K562 (cell line): ENCODE data around the gene DUSP10. TPM values are rescaled to one million over a fixed set of nuclear protein-coding genes. Genes with fewer than 3 reads are reported as not detected.
A peak's percentile ranks its signal among the peaks of the same experiment; 100 is the strongest.

Experiments
- CEBPG ChIP-seq, 3 experiments: fragments of 200-800 bp in 1 of 3; sonication (Bioruptor generic) in 1 of 3; sonication (generic) in 1 of 3; formaldehyde crosslinking in 1 of 3; IDR thresholded peaks in 2 of 3; conservative IDR thresholded peaks in 1 of 3; 2 replicates each; pipeline versions ENCODE4 v1.6.1 to v1.8.0; 2016 to 2022; ENCODE audit warnings: missing compliant biosample characterization in 2 of 3, missing genetic modification characterization in 2 of 3, mild to moderate bottlenecking in 1 of 3, missing genetic modification reagents in 1 of 3
- DIDO1 ChIP-seq: fragments of 450-650 bp; IDR thresholded peaks from 2 replicates; pipeline ENCODE4 v1.6.1; 2016; ENCODE audit warnings: low read depth, missing biosample characterization, missing genetic modification characterization
- NR2C2 ChIP-seq, 2 experiments: fragments of 200-800 bp in 1 of 2; sonication (Bioruptor generic) in 1 of 2; sonication (generic) in 1 of 2; formaldehyde crosslinking in 1 of 2; IDR thresholded peaks; 2 replicates each; pipeline versions ENCODE4 v1.6.1 to v1.8.0; 2016 to 2022; ENCODE audit warnings: mild to moderate bottlenecking in 1 of 2, missing compliant biosample characterization in 1 of 2, missing genetic modification characterization in 1 of 2, missing genetic modification reagents in 1 of 2
- POLR3A ChIP-seq: IDR thresholded peaks from 2 replicates; pipeline ENCODE4 v1.6.1; 2011; ENCODE audit warnings: borderline replicate concordance, mild to moderate bottlenecking, moderate library complexity; ENCODE audit not compliant: insufficient read length, insufficient read depth; ENCODE audit errors: extremely low read depth
- SMAD4 ChIP-seq: fragments of 250-450 bp; sonication (Bioruptor Pico); conservative IDR thresholded peaks from 2 replicates; pipeline ENCODE4 v1.8.0; 2021; ENCODE audit warnings: inconsistent platforms, mild to moderate bottlenecking, moderate library complexity
- ZNF197 ChIP-seq: fragments of 200-800 bp; sonication (Bioruptor generic); IDR thresholded peaks from 2 replicates; pipeline ENCODE4 v1.6.1; 2016; ENCODE audit warnings: low read depth, missing genetic modification characterization, missing compliant biosample characterization
- ZNF699 ChIP-seq: fragments of 250-450 bp; sonication (Bioruptor Pico); IDR thresholded peaks from 2 replicates; pipeline ENCODE4 v1.8.0; 2021; ENCODE audit warnings: mild to moderate bottlenecking, moderate library complexity; ENCODE audit not compliant: insufficient replicate concordance
- ZNF778 ChIP-seq: fragments of 450-650 bp; formaldehyde crosslinking; IDR thresholded peaks from 2 replicates; pipeline ENCODE4 v1.4.0; 2020; ENCODE audit warnings: mild to moderate bottlenecking, moderate library complexity
- ZSCAN32 ChIP-seq: fragments of 450-650 bp; formaldehyde crosslinking; IDR thresholded peaks from 2 replicates; pipeline ENCODE4 v1.4.0; 2020; ENCODE audit warnings: mild to moderate bottlenecking, moderate library complexity
- polyA plus RNA-seq, 8 experiments: library from polyadenylated mRNA; depleted of rRNA in 4 of 8; stranded (reverse) in 5 of 8; unstranded in 3 of 8; fragments of >200 nt; fragmentation: Nextera tagmentation in 2 of 8; fragmentation: Illumina TruSeq in 1 of 8; extraction: Ambion mirVana in 2 of 8; extraction: Trizol in 1 of 8; gene quantifications; 2 replicates each; pipeline versions ENCODE4 v1.2.1 to v1.2.3, GENCODE V29; 2011 to 2014; ENCODE audit warnings: inconsistent platforms in 1 of 8, missing spikeins in 1 of 8
- total RNA-seq, 7 experiments: library from RNA; depleted of rRNA in 6 of 7; stranded (reverse); fragments of >200 nt in 6 of 7; fragmentation: Illumina TruSeq in 2 of 7; extraction: Trizol in 2 of 7; gene quantifications; 2 replicates each; pipeline versions ENCODE4 v1.2.1 to v1.2.3, GENCODE V29; 2011 to 2021; ENCODE audit warnings: low replicate concordance in 1 of 7
- TF ChIP-seq, protein P1 (sequence below): fragments of 250-450 bp; sonication (Bioruptor Pico); IDR thresholded peaks from 2 replicates; pipeline ENCODE4 v1.5.0; 2020; ENCODE audit warnings: mild to moderate bottlenecking
- TF ChIP-seq, protein P2 (sequence below): fragments of 250-450 bp; sonication (Bioruptor Pico); IDR thresholded peaks from 2 replicates; pipeline ENCODE4 v1.5.0; 2022; ENCODE audit warnings: mild to moderate bottlenecking
- TF ChIP-seq, protein P3 (sequence below): IDR thresholded peaks from 2 replicates; pipeline ENCODE4 v1.6.1; 2011; ENCODE audit warnings: borderline replicate concordance, low read depth, mild to moderate bottlenecking, moderate library complexity, low read length; ENCODE audit not compliant: insufficient read depth, poor library complexity, severe bottlenecking
- TF ChIP-seq, protein P4 (sequence below): fragments of 450-650 bp; IDR thresholded peaks from 2 replicates; pipeline ENCODE4 v1.6.1; 2014; ENCODE audit warnings: low read depth, mild to moderate bottlenecking, moderate library complexity, borderline replicate concordance
- TF ChIP-seq, protein P5 (sequence below), 2 experiments: fragments of 450-650 bp in 1 of 2; sonication (generic) in 1 of 2; formaldehyde crosslinking in 1 of 2; IDR thresholded peaks in 1 of 2; conservative IDR thresholded peaks in 1 of 2; 2 replicates each; pipeline versions ENCODE4 v1.6.1 to v1.8.1; 2016 to 2023; ENCODE audit warnings: mild to moderate bottlenecking in 2 of 2, moderate library complexity in 2 of 2, inconsistent platforms in 1 of 2, missing genetic modification reagents in 1 of 2

DUSP10 gene
- total and polyA plus RNA-seq, 9 of the 15 experiments (the other 6 are each of a cell fraction or from before 2014, with no cell fraction given): 1.7 to 8.3 (median 6.1) TPM

DNA sequence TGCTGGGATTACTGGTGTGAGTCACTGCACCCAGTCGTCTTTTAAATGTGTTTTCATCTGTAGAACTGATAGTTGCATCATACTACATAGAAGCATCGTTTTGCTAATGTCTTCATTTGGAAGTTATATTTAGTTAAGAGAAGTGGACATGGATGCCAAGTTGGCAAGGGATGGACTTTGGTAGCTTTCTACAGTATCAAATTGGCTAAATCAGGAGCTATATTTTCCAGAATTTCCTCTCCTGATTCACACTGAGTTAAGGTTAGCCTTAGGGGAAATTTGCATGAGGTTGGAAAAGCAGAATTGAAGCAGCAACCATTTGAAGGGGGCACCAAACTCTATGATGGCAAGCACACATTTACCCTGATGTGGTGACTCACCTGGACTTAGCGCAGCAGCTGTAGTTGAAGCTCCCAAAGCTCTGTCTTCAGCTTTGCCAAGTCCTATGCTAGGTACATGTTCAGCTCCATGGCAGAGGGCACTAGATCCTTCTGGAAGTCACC, 43.9 kb downstream of the DUSP10 start (continued):
- TF ChIP-seq, protein P1, sequence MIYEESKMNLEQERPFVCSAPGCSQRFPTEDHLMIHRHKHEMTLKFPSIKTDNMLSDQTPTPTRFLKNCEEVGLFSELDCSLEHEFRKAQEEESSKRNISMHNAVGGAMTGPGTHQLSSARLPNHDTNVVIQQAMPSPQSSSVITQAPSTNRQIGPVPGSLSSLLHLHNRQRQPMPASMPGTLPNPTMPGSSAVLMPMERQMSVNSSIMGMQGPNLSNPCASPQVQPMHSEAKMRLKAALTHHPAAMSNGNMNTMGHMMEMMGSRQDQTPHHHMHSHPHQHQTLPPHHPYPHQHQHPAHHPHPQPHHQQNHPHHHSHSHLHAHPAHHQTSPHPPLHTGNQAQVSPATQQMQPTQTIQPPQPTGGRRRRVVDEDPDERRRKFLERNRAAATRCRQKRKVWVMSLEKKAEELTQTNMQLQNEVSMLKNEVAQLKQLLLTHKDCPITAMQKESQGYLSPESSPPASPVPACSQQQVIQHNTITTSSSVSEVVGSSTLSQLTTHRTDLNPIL (CRISPR knock-in tag): no peak
- TF ChIP-seq CEBPG (CRISPR knock-in tag; IDR thresholded peaks at IDR 0.05): peak; percentile 92
- TF ChIP-seq CEBPG (tag; conservative IDR thresholded peaks at IDR 0.05 in 1 of 2, IDR thresholded peaks at IDR 0.05 in 1 of 2): peak; percentile 84 to 97
- no peak for TF ChIP-seq NR2C2 (CRISPR knock-in tag; IDR thresholded peaks at IDR 0.05)
- TF ChIP-seq NR2C2 (tag; IDR thresholded peaks at IDR 0.05): peak; percentile 25; the same call in 1 of the 2 replicates
- TF ChIP-seq POLR3A: peak; percentile 13
- peak; percentile 49; the same call in 1 of the 2 replicates for TF ChIP-seq ZSCAN32 (CRISPR knock-in tag)
- TF ChIP-seq ZNF699 (CRISPR knock-in tag): no peak
- TF ChIP-seq, protein P2, sequence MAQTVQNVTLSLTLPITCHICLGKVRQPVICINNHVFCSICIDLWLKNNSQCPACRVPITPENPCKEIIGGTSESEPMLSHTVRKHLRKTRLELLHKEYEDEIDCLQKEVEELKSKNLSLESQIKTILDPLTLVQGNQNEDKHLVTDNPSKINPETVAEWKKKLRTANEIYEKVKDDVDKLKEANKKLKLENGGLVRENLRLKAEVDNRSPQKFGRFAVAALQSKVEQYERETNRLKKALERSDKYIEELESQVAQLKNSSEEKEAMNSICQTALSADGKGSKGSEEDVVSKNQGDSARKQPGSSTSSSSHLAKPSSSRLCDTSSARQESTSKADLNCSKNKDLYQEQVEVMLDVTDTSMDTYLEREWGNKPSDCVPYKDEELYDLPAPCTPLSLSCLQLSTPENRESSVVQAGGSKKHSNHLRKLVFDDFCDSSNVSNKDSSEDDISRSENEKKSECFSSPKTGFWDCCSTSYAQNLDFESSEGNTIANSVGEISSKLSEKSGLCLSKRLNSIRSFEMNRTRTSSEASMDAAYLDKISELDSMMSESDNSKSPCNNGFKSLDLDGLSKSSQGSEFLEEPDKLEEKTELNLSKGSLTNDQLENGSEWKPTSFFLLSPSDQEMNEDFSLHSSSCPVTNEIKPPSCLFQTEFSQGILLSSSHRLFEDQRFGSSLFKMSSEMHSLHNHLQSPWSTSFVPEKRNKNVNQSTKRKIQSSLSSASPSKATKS (CRISPR knock-in tag): no peak
- TF ChIP-seq ZNF197 (CRISPR knock-in tag): 0 out of 2 replicates have a peak, but pooled peaks have one; percentile 19
- no peak for TF ChIP-seq ZNF778 (CRISPR knock-in tag)
- TF ChIP-seq, protein P3, sequence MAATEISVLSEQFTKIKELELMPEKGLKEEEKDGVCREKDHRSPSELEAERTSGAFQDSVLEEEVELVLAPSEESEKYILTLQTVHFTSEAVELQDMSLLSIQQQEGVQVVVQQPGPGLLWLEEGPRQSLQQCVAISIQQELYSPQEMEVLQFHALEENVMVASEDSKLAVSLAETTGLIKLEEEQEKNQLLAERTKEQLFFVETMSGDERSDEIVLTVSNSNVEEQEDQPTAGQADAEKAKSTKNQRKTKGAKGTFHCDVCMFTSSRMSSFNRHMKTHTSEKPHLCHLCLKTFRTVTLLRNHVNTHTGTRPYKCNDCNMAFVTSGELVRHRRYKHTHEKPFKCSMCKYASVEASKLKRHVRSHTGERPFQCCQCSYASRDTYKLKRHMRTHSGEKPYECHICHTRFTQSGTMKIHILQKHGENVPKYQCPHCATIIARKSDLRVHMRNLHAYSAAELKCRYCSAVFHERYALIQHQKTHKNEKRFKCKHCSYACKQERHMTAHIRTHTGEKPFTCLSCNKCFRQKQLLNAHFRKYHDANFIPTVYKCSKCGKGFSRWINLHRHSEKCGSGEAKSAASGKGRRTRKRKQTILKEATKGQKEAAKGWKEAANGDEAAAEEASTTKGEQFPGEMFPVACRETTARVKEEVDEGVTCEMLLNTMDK: no peak
- TF ChIP-seq, protein P4, sequence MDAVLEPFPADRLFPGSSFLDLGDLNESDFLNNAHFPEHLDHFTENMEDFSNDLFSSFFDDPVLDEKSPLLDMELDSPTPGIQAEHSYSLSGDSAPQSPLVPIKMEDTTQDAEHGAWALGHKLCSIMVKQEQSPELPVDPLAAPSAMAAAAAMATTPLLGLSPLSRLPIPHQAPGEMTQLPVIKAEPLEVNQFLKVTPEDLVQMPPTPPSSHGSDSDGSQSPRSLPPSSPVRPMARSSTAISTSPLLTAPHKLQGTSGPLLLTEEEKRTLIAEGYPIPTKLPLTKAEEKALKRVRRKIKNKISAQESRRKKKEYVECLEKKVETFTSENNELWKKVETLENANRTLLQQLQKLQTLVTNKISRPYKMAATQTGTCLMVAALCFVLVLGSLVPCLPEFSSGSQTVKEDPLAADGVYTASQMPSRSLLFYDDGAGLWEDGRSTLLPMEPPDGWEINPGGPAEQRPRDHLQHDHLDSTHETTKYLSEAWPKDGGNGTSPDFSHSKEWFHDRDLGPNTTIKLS: no peak
- TF ChIP-seq DIDO1: 0 out of 2 replicates have a peak, but pooled peaks have one; percentile 2
- TF ChIP-seq, protein P5, sequence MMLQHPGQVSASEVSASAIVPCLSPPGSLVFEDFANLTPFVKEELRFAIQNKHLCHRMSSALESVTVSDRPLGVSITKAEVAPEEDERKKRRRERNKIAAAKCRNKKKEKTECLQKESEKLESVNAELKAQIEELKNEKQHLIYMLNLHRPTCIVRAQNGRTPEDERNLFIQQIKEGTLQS (IDR thresholded peaks at IDR 0.05): peak; percentile 88
- TF ChIP-seq, protein P5 (CRISPR knock-in tag; conservative IDR thresholded peaks at IDR 0.05): no peak
- TF ChIP-seq SMAD4: peak; percentile 55; the same call in 1 of the 2 replicates
